HG02938 (cell line): ENCODE measurements around the gene EEF1AKMT3.
"Not testable (repeated sequence)": the region's sequence is repeated elsewhere in the genome, so short reads cannot be mapped to it uniquely, and the experiment has no call there.

ENCODE experiments used
- ATAC-seq: cut with Tn5 transposase; IDR thresholded peaks from one replicate; pipeline ENCODE4 v1.9.1; 2021; ENCODE audit warnings: mild to moderate bottlenecking, moderate library complexity; ENCODE audit not compliant: unreplicated experiment

EEF1AKMT3 gene

DNA sequence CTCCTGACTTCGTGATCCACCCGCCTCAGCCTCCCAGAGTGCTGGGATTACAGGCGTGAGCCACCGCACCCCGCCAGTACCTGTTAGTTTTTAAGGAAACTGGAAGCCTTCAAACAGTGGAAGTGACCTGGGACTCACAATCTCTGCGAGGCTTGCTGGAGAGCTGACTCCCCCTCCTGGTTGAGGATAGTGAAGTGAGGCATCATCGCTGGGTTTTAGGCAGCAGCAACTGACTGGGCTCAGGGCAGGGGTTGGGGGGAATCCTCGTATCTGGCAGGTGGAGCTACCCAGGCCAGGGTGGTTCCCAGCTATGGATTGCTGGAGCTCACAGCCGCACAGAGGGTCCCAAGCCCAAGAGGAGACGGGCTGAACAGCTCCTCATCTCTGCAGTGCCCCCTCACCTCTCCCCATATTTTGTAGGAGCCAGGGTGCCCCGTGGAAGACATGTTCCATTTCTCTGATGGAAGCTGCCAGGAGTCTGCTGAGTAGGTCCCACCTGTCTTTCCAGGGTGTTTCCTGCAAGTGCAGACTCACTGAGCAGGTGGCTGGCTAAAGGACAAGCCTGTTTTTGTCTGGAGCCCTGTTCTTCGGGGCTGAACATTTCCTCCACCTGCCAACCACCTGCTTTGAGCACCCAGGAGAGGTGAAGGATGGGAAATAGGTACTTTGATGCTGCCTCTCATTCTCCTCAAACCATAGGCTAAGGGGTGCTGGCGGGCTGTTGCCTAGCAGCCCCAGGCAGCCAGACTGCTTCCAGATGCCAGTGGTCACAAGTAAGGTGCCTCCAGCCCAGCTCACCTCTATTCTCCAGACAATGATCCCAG lies 43.0 kb downstream of the EEF1AKMT3 start:
- ATAC-seq, result no peak

DNA sequence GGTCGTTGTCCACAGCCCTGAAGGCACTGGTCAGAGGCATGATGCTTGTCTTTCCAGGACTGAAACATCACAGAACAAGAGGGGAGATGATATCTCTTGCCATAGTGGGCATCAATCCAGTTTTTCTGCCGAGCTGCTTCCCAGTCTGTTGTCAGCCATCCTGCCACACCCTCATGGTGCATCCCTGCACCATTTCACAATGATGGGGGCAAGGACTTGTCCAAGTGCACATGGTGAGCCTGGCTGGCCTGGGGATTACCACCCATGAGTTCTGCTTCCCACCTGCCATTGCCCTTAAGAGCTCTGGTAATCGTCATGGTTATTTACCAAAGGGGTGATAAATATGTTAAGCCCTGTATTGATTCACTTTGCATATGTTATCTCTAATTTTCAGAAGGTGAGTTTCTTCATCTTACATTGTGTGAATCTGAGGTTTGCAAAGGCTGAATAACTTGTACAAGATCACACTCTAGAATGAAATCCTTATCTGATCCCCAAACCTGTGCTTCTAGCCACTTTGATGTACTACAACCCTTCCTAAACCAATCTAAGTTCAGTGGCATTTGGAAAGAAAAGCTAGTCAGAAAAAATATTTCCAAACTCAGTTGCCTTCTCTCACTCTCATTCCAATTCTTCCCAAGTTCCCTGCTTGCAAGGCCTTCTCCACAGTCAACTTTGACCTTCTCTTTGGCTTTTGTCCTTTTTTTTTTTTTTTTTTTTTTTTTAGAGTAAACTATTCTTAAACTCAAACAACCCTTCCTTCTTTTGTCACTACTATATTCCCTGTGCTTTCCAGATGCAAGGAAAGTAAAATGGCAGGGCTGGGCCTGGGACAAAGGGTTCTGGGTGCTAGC lies 43.8 kb downstream of the EEF1AKMT3 start:
- ATAC-seq, result no peak

DNA sequence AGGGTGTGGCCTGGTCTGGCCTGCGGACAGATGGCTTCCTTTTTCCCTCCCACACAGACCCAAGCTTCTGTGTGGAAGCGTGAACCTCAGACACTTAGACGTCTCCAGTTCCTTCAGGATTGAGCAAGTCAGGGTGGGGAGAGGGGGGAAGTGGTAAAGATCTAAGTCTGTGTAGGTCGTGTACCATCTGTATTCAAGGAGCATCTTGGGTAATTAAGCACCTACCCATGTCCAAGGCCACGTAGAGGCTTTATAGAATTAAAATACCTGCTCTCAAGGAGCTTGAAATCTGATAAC lies 44.4 kb downstream of the EEF1AKMT3 start:
- ATAC-seq, result no peak

GRCh38 chr12:57817261-57817989 lies 45.0 kb downstream of the EEF1AKMT3 start:
- no peak for ATAC-seq

DNA sequence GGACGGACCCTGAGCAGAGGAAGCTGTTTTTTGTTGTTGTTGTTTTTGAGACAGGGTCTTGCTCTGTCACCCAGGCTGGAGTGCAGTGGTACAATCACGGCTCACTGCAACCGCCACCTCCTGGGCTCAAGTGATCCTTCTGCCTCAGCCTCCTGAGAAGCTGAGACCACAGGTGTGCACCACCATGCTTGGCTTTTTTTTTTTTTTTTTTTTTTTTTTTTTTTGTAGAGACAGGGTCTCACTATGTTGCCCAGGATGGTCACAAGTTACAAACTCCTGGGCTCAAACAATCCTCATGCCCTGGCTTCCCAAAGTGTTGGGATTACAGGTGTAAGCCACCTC lies 45.5 kb downstream of the EEF1AKMT3 start:
- not testable (repeated sequence) for ATAC-seq

DNA sequence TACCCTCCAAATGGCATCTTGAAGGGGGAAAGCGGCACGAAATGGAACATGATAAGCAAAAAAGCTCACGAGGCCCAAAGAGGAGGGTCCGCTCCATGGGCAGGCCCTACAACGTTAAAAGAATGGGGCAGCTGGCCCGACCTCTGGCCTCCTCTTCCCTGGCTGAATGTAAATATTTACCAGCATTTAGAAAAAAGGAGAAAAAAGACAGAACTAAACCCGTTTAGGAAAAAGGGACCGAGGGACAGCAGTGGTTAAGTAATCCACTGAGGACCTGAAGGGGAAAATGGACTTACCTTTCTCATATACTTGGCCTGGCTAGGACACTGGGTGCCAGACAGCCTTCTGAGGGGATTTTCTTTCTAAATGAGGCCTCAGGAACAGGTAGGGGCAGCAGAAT lies 47.7 kb downstream of the EEF1AKMT3 start:
- ATAC-seq, result not testable (repeated sequence)

- ATAC-seq, result not testable (repeated sequence)
Observed at GRCh38 chr12:57821015-57821414, 48.6 kb downstream of the EEF1AKMT3 start.

DNA sequence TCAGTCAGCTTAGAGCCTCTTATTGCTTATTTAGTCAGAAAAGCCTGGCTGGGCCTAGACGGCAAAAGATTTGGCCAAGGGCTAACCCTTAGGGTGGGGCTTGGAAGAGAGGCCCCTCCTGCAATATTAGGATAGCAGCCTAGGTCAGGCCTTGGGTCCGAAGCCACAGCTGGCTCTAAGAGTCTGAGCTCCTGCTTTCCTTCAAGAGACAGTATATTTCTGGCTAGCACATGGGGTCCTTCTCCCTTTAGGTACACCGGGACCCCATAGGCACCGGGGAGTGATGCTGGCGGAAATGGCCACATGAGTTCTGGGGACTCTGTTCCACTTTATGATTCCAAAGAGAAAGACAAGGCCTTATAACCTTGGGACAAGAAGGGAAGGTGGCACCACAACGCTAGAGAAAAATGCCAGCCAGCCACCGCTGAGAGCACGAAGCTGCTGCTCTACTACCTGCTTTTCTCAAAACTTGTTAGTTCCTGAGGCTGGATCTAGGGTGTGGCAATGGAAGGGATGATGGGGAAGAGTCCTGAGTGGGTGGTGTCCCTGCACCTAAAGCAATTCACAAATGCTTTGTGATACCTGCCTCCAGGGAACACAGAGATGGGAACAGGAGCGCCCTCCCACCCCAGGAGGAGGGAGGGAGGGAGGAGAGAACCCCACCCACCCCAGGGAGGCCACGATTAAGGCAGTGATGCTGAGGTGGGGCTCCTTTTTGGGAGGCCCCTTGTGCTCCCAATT lies 49.2 kb downstream of the EEF1AKMT3 start:
- no peak for ATAC-seq

GRCh38 chr12:57822392-57823130 lies 50.1 kb downstream of the EEF1AKMT3 start:
- no peak for ATAC-seq

- no peak for ATAC-seq
Observed at GRCh38 chr12:57823131-57823907, 50.9 kb downstream of the EEF1AKMT3 start.

DNA sequence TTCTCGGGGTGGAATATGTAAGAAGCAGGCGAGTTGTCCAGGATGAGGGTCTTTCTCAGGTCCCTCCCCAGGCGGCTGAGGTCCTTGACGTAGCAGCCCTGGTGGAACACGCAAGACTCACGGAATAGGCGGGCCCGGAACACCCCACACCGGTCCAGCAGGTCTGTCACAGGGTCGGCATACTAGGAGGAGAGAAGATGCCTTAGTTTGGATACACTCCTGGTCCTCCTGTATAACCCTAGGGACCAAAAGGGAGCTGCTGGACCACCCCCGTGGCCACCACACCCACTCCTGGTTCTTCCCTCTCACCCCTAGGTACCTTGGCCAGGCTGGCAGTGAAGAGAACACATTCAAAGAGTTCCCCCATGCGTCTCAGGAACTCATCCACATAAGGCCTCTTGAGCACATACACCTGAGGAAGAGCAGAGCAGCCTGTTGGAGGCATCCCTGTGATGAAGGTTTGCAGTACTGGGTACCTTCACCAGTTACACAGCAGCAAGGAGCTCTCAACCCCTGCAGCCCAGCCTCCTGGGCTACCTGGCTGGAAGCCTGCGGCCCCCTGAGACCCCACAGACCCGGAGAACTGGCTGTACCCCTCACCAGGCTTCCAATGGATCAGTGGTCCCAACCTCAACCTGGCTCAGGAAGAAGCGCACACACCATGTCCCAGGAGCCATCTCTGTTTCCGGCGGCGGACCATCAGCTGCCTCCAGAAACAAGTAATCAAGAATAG lies 51.7 kb downstream of the EEF1AKMT3 start:
- ATAC-seq, result no peak

DNA sequence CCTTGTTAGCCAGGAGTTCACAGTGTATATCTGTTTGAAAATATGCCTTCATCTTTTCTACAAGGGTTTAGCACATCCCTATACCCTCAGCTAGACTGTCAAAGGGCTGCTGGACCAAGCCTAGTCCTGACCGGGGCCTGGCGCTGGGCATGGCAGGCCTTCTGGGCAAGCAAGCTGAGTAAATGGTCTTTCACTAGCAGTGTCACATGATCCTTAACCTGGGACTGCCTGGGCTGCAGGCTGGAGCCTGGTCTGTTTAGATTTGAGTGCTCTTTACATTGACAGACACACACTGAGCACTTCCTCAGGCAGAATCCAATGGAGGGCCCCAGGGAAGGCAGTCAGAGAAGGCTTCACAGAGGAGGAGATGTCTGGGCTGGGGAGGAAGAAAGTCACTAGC lies 53.0 kb downstream of the EEF1AKMT3 start:
- no peak for ATAC-seq

- no peak for ATAC-seq
Observed at GRCh38 chr12:57826400-57826799, 54.0 kb downstream of the EEF1AKMT3 start.

GRCh38 chr12:57826966-57827365 lies 54.6 kb downstream of the EEF1AKMT3 start:
- ATAC-seq, result no peak

- no peak for ATAC-seq
Observed at GRCh38 chr12:57829025-57829777, 56.8 kb downstream of the EEF1AKMT3 start.

DNA sequence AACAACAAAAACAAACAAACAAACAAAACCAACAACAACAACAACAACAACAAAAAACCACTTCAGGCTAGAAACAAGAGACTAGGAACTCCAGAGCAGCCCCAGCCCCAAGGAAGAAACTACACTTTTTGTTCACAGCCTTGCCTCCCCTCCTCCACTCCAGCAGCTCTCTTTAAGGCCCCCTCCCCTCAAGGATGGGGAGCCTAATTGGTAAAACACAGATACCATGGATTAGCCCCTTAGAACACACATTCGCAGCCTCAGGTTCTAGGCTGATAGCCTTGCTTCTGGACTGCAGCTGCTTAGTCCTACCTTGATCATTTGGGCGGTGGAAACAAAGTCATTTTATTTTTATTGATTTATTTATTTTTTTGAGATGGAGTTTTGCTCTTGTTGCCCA lies 58.0 kb downstream of the EEF1AKMT3 start:
- ATAC-seq, result no peak
